ENCODE results near the gene CCDC92.

Gene CCDC92

DNA sequence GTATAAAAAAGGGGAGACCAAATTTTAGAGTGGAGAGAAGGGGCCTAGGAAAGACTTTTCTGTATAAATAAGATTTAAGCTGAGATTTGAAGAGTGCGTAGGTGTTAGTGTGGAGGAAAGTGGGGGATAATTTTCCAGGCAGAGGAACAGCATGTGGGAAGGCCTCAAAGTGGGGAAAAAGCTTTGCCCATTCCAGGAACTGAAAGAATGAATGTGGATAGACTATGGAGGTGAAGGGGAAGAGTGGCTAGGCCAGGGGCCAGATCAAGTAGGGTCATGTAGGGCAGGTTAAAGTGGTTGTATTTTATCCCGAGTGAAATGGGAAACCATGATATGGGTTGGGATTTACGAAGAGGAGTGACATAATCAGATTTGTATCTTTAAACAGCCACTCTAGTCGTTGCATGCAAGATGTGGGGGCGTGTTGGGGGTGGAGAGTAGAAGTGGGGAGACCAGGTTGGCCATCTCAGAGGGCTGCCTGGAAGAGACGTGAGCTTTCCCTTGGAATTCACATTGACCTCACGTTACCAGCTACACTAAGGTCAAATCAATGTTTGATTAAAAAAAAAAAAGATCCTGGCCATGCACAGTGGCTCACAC, 3.7 kb upstream of the CCDC92 start:
- DNase-seq (ENCODE audit: low spot score), result no peak

DNA sequence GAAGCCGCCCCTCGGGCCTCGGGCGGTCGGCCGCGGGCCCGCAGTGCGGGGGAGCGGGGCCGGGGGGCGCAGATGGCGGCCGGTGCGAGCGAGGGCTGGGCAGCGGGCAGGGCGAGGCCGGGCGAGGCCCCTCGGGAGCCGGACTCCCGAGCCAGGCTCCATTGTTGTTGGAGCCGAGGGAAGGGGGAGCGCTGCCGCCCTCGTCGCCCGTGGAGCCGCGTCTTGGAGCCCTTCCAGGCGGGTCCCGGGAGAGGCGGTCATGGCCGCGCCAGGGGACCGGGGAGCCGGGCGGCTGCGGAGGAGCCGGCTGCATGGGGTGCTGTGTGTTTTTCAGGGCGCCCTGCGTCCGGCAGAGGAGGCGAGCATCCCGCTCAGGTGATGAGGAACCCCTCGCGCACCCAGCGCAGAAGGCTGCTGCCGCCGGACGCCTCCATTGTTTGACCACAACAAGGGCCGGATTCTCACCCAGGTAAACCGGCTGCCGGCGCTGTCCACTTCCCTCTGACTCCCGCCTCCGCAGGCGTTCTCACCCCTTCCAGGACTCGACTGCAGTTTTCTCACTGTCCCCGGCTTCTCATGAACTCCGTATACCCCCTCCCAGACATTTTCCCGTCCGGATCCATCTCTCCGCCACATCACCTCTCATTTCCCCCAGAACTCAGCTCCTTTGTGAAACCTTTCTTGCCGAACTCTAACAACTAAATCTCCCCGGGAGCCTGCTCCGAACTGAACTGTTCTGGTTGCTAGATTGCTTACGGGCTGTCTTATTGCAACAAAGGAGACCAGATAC, 1.1 kb upstream of the CCDC92 start:
- DNase-seq (ENCODE audit: low spot score), result peak; percentile 53

DNA sequence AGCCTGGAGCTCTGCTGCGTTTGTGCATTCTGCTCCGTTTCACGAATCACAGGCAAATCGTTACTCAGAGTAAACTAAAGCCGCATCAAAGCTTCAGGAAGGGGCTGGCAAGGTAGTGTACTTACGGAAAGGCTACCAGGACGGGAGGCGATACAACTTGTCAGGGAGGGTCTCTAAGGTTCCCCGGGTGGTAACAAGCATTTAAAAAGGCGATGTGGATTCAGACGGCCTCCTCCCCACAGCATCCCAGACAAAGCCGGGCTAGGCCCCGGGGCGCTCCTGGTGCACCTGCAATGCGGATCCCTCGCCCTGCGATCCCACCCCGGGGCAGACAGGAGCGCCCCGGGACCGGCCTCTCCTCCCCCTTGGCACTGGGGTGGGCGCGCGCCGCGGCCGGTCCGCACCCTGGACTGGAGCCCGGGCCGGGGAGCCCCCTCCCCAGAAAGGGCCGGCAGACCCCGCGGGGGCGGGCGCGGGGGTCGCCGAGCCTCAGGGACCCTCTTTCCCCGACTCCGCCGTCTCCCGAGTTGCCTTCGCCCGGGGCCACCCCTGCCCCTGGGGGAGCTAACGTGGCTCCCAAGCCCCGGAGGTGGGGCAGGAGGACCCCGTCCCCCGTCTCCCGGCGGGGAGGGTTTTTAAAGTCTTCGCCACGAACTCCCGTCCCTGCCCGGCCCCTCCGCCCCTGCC, 718 bp downstream of the CCDC92 start:
- DNase-seq (ENCODE audit: low spot score), result peak; percentile 64

GRCh38 chr12:123971449-123971769, 1.2 kb downstream of the CCDC92 start:
- no peak for DNase-seq (ENCODE audit: low spot score)

GRCh38 chr12:123967121-123967586, 5.5 kb downstream of the CCDC92 start:
- DNase-seq (ENCODE audit: low spot score), result peak; percentile 76

GRCh38 chr12:123966596-123966995, 6.0 kb downstream of the CCDC92 start:
- DNase-seq (ENCODE audit: low spot score), result peak; percentile 81

- no peak for DNase-seq (ENCODE audit: low spot score)
Measured at GRCh38 chr12:123965382-123965781, 7.2 kb downstream of the CCDC92 start.

DNA sequence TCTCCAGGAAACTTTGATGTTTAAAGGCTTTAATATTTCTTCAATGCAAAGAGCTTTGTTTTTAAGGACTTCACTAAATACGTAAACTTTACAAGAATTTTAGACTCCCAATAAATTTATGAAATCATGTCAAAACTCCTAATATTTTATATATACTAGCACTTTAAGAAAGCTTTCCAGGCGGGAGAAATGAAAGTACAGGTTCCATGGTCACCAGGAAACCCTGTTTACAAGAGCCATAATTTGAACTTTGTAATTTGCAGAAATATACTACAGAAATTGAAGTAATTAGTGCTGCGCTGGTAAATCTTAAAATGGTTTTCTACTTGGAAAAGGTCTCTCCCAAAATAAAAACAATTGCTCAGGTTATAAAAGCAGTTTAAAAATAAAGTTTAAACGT, 8.8 kb downstream of the CCDC92 start:
- no peak for DNase-seq (ENCODE audit: low spot score)

- DNase-seq (ENCODE audit: low spot score), result no peak
Measured at GRCh38 chr12:123962513-123962912, 10.1 kb downstream of the CCDC92 start.

GRCh38 chr12:123961585-123962345, 10.9 kb downstream of the CCDC92 start:
- no peak for DNase-seq (ENCODE audit: low spot score)

DNA sequence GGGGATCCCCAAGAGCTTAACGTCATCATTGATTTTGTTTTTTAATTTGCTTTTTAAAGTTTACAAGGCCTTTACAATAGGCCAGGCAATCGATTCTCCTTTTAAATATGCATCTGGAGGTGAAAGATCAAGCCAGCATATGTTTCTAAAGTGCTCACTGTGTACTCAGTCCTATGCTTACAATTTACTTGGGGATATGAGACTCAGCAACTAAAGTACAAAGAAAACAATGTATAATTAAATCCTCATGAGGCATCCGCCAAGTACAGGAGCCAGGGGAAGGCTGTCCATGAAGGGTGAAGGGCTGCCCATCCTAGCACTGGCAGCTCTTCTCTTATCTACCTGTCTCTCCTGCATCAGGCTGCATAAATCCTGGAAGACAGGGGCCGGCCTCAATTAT, 11.8 kb downstream of the CCDC92 start:
- no peak for DNase-seq (ENCODE audit: low spot score)

DNA sequence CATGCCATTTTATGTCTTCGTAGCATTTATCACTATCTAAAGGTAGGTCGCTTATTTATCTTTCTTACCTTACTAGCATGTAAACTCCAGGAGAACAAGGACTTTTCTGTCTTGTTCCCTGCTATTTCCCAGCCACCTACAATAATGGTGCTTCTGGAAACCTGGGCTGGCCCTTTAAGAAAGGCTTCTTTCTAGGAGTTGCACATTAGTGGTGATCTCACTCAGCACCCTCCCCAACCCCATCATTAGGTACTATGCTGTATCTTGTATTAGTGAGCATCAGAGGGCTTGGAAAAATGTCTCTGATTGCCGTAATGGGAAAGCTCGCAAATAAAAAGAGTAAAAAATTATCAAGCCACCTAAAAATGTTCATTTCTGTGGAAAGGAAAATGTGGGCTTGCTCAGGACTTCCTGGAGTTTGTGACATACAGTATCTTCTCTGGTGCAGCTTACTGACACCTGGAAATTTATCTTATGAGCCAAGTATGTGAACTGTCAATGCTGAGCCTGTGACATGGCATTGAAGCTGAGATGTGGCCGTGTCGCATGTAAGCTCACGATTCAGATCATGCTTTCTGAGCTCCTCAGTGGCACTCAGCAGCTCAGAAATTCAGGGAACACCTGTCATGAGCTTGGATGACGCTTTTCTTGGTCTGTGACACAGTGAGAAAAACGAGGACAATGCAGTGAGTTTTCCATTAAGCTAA, 12.4 kb downstream of the CCDC92 start:
- no peak for DNase-seq (ENCODE audit: low spot score)

- no peak for DNase-seq (ENCODE audit: low spot score)
Measured at GRCh38 chr12:123958876-123959275, 13.8 kb downstream of the CCDC92 start.

DNA sequence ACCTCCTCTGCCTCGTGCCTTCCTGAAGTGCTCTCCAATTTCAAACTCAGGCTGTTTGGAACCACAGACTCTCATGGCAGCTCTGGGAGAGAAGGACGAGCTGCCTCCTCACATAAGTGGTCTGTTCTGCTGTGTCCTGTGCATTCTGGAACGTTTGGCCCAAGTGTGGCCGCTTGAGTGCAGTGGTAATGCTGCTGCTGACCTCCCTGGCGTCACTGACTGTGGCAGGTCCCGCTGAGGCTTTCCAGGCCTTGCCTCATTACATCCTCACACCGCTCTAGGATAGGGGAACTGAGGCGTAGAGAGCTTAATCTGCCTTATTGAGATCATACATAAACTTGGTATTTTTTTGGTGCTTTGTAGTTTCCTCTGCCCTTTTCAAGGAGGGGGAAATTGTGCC, 14.2 kb downstream of the CCDC92 start:
- no peak for DNase-seq (ENCODE audit: low spot score)

GRCh38 chr12:123957196-123957595, 15.4 kb downstream of the CCDC92 start:
- DNase-seq (ENCODE audit: low spot score), result no peak

GRCh38 chr12:123956249-123956648, 16.4 kb downstream of the CCDC92 start:
- no peak for DNase-seq (ENCODE audit: low spot score)

GRCh38 chr12:123954647-123955350, 17.8 kb downstream of the CCDC92 start:
- no peak for DNase-seq (ENCODE audit: low spot score)

GRCh38 chr12:123952037-123952436, 20.6 kb downstream of the CCDC92 start:
- DNase-seq (ENCODE audit: low spot score), result no peak

DNA sequence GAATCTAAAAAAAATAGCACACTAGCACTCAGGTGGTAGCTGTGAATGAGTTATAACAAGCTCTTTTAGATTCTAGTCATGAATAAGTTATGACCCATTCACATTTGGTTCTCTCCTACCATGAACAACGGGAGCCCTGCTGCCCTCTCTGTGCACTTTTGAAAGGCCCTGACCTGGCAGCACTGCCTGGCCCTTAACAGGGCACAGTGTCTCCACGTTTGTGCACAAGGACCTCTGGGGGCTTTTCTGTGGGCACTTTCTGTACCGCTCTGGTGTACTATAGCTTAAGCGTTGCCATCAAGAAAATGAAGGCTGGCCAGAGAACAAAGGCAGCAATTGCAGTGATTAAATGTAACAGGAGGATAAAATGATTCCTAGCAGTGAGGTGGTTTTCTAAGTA, 21.2 kb downstream of the CCDC92 start:
- no peak for DNase-seq (ENCODE audit: low spot score)

DNA sequence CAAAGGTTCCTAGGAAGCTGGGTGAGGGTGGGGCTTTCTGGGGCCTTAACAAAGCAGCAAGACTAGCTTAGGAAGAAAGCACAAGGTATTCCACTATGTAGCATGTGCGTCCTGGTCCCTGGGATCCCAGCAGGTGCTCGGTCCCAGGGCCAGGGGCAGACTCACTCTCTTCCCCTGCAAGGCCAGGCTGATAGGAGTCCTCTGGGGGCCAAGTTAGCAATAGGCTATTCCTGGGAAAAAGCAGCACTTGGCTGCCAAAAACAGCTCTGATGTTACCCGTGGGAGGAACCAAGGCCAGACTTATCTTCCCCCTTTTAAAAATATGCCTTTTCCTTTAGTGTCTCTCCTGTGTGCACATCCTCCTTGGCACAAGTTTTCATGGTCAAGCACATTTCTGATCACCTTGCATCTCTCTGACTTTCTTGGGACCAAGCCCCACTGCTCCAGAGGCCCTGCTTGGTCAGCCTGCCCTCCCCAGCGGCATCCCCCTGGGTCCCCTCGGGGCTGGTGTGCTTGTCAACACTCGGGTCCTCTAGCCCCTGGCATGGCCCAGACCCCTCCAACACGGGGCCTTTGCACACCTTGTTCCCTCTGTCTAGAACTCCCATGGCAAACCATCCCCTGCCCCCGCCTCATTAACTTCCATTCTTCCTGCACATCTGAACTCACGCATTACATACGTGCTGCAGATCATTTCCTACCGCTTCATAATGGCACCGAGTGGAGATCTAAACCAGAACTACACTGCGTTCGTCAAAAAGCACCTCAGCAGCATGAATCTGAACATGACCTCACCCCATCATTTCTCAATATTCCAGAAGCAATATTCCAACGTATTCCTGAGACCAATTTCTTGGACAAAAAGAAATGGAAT, 21.9 kb downstream of the CCDC92 start:
- DNase-seq (ENCODE audit: low spot score), result no peak
